Lower leg skin (tissue), 4 donors: Measurements from ENCODE around the gene ERGIC3. TPM values are rescaled to one million over a fixed set of nuclear protein-coding genes. Genes with fewer than 3 reads are reported as not detected.
"Not testable (repeated sequence)": the region's sequence is repeated elsewhere in the genome, so short reads cannot be mapped to it uniquely, and the experiment has no call there.

Experiments used
- DNase-seq, 2 donors: peaks; one replicate each; pipeline ENCODE4 v3.0.0-alpha.2; 2019; ENCODE audit warnings: low spot score in 2 of 2
- H3K4me3 ChIP-seq: fragments of 200-600 bp; sonication (generic); 2 replicates; pipeline ENCODE4 v1.5.1; 2017; ENCODE audit warnings: mild to moderate bottlenecking, low read depth; ENCODE audit not compliant: poor library complexity, severe bottlenecking
- CTCF ChIP-seq, 3 donors: fragments of 450-650 bp; IDR thresholded peaks; one replicate each; pipeline ENCODE4 v1.5.1; 2016; ENCODE audit warnings: antibody characterized with exemption in 3 of 3, mild to moderate bottlenecking in 3 of 3, moderate library complexity in 2 of 3
- POLR2A ChIP-seq, 2 donors: fragments of 450-650 bp; IDR thresholded peaks; one replicate each; pipeline ENCODE4 v1.6.1; 2016 to 2017; ENCODE audit warnings: antibody characterized with exemption in 2 of 2, mild to moderate bottlenecking in 1 of 2, moderate library complexity in 1 of 2
- WGBS, 2 donors: methylation state at CpG; one replicate each; pipeline ENCODE4 v1.1.5; 2018; 5-methylcytosine and 5-hydroxymethylcytosine counted together
- intact Hi-C: fragments of 100-400 bp; cut with DNase I; formaldehyde crosslinking; loops from one replicate; pipeline ENCODE4 v1.15.0; 2023; ENCODE audit warnings: low total_unique reads
- total RNA-seq, 4 donors: library from RNA; depleted of rRNA; stranded (reverse); fragments of >200 nt; gene quantifications; one replicate each; pipeline ENCODE4 v1.1.0, GENCODE V29; 2016

Gene ERGIC3
- total RNA-seq, 4 donors from 2014 or later: 148 to 222 (median 201) TPM

- WGBS, 2 donors: 96 to 97% methylated on average over 3 of the region's 3 CpGs
- intact Hi-C loops: no loop called here
These were observed 11.0 kb downstream of the ERGIC3 start for GRCh38 chr20:35552914-35553313.

DNA sequence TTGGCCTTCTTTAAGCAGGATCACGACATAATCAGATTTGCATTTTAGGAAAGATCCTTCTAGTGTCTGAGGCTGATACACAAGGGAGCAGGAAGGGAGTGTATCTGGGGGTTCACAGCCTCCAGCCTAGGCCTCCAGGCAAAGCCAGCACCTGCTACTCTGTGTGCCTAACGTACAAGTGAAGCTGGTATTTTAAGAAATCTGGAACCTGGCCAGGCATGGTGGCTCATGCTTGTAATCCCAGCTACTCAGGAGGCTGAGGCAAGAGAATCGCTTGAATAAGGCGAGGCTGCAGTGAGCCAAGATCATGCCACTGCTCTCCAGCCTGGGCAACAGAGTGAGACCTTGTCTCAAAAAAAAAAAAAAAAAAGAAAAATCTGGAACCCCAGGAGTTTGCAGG is 13.6 kb downstream of the ERGIC3 start:
- DNase-seq, H3K4me3 ChIP-seq, intact Hi-C loops: not testable (repeated sequence)
- WGBS, 2 donors: 71 to 75% methylated on average over 4 of the region's 4 CpGs

More at GRCh38 chr20:35552914-35553313, 11.0 kb downstream of the ERGIC3 start:
- no peak overlapping the region for H3K4me3 ChIP-seq
- TF ChIP-seq POLR2A (IDR thresholded peaks at IDR 0.05): no peak
- TF ChIP-seq CTCF (IDR thresholded peaks at IDR 0.05): no peak
- no peak for DNase-seq

DNA sequence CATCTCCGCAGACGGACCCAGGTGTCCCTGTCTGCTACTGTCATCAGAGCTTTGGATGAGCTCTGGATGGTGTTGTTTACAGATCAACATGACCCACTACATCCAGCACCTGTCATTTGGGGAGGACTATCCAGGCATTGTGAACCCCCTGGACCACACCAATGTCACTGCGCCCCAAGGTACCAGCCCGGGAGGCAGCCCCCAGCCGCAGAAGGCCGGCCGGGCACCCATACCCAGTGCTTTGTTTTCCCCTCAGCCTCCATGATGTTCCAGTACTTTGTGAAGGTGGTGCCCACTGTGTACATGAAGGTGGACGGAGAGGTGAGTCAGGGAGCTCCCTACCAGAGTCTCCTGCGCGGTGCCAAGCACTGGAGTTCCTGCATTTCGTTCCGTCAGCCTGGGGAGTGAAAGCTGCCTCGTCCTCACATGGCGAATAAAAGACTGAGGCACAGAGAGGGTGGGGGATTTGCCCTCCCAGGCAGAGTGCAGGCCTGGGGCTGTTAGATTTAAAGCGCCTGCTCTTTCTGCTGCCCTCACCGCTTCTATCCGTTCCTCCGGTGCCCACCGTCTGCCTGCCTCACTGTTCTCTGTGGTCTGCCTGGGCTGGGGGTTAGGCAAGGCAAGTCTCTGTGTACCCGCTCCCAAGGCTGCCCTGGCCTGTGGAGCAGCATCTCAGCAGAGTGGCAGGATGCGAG is 14.2 kb downstream of the ERGIC3 start:
- WGBS, 2 donors: 95 to 96% methylated on average over 21 of the region's 21 CpGs
- intact Hi-C loops: no loop called here
- H3K4me3 ChIP-seq: no peak overlapping the region
- no peak for TF ChIP-seq POLR2A (IDR thresholded peaks at IDR 0.05)
- no peak for TF ChIP-seq CTCF (IDR thresholded peaks at IDR 0.05)
- DNase-seq: no peak

DNA sequence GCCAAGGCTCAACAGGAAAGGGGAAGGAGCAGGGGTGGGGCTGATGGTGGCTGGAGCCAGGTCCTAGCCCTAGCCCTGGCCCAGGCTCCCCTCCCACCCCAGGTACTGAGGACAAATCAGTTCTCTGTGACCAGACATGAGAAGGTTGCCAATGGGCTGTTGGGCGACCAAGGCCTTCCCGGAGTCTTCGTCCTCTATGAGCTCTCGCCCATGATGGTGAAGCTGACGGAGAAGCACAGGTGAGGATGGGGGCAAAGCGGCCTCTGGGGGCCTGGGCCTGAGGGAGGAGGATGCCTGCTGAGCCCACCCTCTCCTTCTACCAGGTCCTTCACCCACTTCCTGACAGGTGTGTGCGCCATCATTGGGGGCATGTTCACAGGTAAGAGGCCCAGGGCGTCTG is 15.0 kb downstream of the ERGIC3 start:
- WGBS, 2 donors: 97 to 98% methylated on average over 8 of the region's 8 CpGs
- intact Hi-C loops: no loop called here
- H3K4me3 ChIP-seq: no peak overlapping the region
- DNase-seq: no peak
- no peak for TF ChIP-seq CTCF (IDR thresholded peaks at IDR 0.05)
- TF ChIP-seq POLR2A (IDR thresholded peaks at IDR 0.05): no peak

DNA sequence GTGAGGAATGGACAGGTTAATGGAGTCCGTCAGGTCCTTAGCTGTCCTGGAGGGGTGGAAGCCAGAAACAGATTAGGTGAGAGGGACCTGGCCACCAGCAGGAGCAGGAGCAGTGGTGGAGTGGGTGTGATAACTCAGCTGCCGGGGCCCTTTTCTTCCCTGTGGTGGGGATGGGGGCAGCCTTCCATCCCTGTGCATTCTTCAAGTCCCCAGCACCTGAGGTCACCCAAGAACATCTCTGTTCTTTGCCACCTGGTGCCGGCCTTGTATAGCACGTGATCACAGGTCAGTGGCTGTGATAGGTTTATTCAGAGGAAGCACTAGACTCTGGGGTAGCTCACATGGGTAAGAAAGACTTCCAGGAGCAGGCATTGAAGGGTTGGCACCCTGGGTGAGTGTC is 16.6 kb downstream of the ERGIC3 start:
- intact Hi-C loops: no loop called here

More for the DNA sequence above, 16.6 kb downstream of the ERGIC3 start:
- TF ChIP-seq POLR2A (IDR thresholded peaks at IDR 0.05) (no peak), CTCF (IDR thresholded peaks at IDR 0.05) (no peak)
- H3K4me3 ChIP-seq: no peak overlapping the region
- WGBS, 2 donors: 91 to 93% methylated on average over 4 of the region's 4 CpGs
- DNase-seq: no peak
